K562 (cell line): ENCODE measurements around the gene SNX20.

Experiments used
- EZH2 ChIP-seq: IDR thresholded peaks from 2 replicates; pipeline ENCODE4 v1.6.1; 2012; ENCODE audit warnings: low read depth, mild to moderate bottlenecking, inconsistent platforms, low read length, borderline replicate concordance
- FOS ChIP-seq: IDR thresholded peaks from 3 replicates; pipeline ENCODE4 v1.6.1; 2011; ENCODE audit not compliant: insufficient read length; ENCODE audit errors: extremely low read depth
- NBN ChIP-seq: fragments of 450-650 bp; IDR thresholded peaks from 2 replicates; pipeline ENCODE4 v1.6.1; 2016; ENCODE audit warnings: low read depth, mild to moderate bottlenecking
- POLR2A ChIP-seq: fragments of 450-650 bp; conservative IDR thresholded peaks from 2 replicates; pipeline ENCODE4 v1.6.1; 2016
- POLR2G ChIP-seq: fragments of 200-400 bp; formaldehyde crosslinking; IDR thresholded peaks from 2 replicates; pipeline ENCODE4 v1.6.1; 2017; ENCODE audit warnings: low read depth, mild to moderate bottlenecking, antibody characterized with exemption, low read length, moderate library complexity
- TF ChIP-seq, protein P1 (sequence below): sonication (generic); formaldehyde crosslinking; IDR thresholded peaks from 2 replicates; pipeline ENCODE4 v1.4.0; 2020; ENCODE audit warnings: mild to moderate bottlenecking, missing genetic modification reagents
- TF ChIP-seq, protein P2 (sequence below), 3 experiments: IDR thresholded peaks in 2 of 3; conservative IDR thresholded peaks in 1 of 3; 2 replicates each; pipeline ENCODE4 v1.5.1; 2011 to 2012; ENCODE audit warnings: low read length in 3 of 3, mild to moderate bottlenecking in 3 of 3, control low read depth in 2 of 3, improper control_type of control experiment in 1 of 3, inconsistent platforms in 1 of 3, low read depth in 1 of 3, mixed read lengths in 1 of 3, moderate library complexity in 1 of 3; ENCODE audit not compliant: insufficient read depth in 2 of 3
- TF ChIP-seq, protein P3 (sequence below), 2 experiments: fragments of 450-650 bp in 1 of 2; sonication (generic) in 1 of 2; formaldehyde crosslinking in 1 of 2; IDR thresholded peaks; 2 replicates each; pipeline versions ENCODE4 v1.7.1 to v1.9.0; 2016 to 2022; ENCODE audit warnings: inconsistent platforms in 1 of 2, mild to moderate bottlenecking in 1 of 2, missing genetic modification reagents in 1 of 2

DNA sequence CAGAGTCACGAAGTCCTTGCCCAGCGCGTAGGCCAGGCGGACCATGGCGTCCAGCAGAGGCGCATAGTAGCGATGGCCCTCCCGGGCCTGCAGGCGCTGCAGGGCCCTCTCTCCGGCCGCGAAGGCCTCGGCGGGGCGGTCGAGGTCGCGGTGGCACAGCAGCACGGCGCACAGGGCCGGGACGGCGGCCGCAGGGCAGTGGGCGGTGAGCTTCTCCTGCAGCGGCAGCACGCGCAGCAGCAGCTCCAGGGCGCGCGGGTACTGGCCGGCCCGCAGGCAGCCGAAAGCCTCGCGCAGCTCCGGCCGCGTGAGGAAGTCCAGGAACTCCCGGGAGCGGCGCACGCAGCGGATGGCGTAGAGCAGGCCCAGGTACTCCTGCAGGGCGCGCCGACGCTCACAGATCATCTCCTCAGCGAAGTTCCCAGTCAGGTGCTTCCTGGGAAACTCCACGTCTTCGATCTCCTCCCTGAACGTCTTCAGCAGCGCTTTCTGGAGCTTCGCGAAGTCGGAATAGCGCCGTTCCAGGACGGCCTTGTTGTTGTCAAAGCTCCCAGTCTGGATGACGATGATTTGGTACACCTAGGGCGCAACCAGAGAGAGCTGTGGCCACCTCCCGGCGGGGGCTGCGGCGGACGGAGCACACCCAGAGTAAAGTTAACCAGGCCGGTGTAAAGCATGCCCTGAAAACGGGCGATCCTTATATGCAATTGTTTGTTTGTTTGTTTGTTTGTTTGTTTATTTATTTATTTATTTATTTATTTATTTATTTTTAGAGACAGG, 7.4 kb downstream of the SNX20 start:
- TF ChIP-seq, protein P1, sequence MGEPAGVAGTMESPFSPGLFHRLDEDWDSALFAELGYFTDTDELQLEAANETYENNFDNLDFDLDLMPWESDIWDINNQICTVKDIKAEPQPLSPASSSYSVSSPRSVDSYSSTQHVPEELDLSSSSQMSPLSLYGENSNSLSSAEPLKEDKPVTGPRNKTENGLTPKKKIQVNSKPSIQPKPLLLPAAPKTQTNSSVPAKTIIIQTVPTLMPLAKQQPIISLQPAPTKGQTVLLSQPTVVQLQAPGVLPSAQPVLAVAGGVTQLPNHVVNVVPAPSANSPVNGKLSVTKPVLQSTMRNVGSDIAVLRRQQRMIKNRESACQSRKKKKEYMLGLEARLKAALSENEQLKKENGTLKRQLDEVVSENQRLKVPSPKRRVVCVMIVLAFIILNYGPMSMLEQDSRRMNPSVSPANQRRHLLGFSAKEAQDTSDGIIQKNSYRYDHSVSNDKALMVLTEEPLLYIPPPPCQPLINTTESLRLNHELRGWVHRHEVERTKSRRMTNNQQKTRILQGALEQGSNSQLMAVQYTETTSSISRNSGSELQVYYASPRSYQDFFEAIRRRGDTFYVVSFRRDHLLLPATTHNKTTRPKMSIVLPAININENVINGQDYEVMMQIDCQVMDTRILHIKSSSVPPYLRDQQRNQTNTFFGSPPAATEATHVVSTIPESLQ, result no peak
- no peak for TF ChIP-seq FOS
- TF ChIP-seq, protein P2, sequence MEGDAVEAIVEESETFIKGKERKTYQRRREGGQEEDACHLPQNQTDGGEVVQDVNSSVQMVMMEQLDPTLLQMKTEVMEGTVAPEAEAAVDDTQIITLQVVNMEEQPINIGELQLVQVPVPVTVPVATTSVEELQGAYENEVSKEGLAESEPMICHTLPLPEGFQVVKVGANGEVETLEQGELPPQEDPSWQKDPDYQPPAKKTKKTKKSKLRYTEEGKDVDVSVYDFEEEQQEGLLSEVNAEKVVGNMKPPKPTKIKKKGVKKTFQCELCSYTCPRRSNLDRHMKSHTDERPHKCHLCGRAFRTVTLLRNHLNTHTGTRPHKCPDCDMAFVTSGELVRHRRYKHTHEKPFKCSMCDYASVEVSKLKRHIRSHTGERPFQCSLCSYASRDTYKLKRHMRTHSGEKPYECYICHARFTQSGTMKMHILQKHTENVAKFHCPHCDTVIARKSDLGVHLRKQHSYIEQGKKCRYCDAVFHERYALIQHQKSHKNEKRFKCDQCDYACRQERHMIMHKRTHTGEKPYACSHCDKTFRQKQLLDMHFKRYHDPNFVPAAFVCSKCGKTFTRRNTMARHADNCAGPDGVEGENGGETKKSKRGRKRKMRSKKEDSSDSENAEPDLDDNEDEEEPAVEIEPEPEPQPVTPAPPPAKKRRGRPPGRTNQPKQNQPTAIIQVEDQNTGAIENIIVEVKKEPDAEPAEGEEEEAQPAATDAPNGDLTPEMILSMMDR (IDR thresholded peaks at IDR 0.05 in 2 of 3, conservative IDR thresholded peaks at IDR 0.05 in 1 of 3; ENCODE audit: insufficient read depth in 2 of 3, low read depth in 1 of 3, low read length in 3 of 3), result no peak
- TF ChIP-seq POLR2A, result no peak
- no peak for TF ChIP-seq EZH2
- no peak for TF ChIP-seq NBN
- TF ChIP-seq, protein P3, sequence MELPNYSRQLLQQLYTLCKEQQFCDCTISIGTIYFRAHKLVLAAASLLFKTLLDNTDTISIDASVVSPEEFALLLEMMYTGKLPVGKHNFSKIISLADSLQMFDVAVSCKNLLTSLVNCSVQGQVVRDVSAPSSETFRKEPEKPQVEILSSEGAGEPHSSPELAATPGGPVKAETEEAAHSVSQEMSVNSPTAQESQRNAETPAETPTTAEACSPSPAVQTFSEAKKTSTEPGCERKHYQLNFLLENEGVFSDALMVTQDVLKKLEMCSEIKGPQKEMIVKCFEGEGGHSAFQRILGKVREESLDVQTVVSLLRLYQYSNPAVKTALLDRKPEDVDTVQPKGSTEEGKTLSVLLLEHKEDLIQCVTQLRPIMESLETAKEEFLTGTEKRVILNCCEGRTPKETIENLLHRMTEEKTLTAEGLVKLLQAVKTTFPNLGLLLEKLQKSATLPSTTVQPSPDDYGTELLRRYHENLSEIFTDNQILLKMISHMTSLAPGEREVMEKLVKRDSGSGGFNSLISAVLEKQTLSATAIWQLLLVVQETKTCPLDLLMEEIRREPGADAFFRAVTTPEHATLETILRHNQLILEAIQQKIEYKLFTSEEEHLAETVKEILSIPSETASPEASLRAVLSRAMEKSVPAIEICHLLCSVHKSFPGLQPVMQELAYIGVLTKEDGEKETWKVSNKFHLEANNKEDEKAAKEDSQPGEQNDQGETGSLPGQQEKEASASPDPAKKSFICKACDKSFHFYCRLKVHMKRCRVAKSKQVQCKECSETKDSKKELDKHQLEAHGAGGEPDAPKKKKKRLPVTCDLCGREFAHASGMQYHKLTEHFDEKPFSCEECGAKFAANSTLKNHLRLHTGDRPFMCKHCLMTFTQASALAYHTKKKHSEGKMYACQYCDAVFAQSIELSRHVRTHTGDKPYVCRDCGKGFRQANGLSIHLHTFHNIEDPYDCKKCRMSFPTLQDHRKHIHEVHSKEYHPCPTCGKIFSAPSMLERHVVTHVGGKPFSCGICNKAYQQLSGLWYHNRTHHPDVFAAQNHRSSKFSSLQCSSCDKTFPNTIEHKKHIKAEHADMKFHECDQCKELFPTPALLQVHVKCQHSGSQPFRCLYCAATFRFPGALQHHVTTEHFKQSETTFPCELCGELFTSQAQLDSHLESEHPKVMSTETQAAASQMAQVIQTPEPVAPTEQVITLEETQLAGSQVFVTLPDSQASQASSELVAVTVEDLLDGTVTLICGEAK (IDR thresholded peaks at IDR 0.05), result no peak
- TF ChIP-seq, protein P3 (CRISPR knock-in tag; IDR thresholded peaks at IDR 0.05), result no peak
- TF ChIP-seq POLR2G, result no peak
